Epithelial cell of proximal tubule (primary cell): ENCODE data around the gene MYO10. TPM values are rescaled to one million over a fixed set of nuclear protein-coding genes. Genes with fewer than 3 reads are reported as not detected.

Source experiments
- DNase-seq: peaks from one replicate; pipeline ENCODE4 v3.0.0-alpha.2; 2011; ENCODE audit warnings: low read depth
- H3K4me3 ChIP-seq: 2 replicates; pipeline ENCODE4 v1.5.1; 2011; ENCODE audit warnings: low read depth, mild to moderate bottlenecking, low read length
- total RNA-seq: library from RNA; depleted of rRNA; stranded (reverse); fragments of >200 nt; gene quantifications from 2 replicates; pipeline ENCODE4 v1.2.3, GENCODE V29; 2015
- TF ChIP-seq, protein P1 (sequence below): conservative IDR thresholded peaks from 2 replicates; pipeline ENCODE4 v1.5.1; 2012; ENCODE audit warnings: low read depth, mild to moderate bottlenecking, low read length

Gene MYO10
- total RNA-seq, 1 donor from 2014 or later = 31.5 TPM

DNA sequence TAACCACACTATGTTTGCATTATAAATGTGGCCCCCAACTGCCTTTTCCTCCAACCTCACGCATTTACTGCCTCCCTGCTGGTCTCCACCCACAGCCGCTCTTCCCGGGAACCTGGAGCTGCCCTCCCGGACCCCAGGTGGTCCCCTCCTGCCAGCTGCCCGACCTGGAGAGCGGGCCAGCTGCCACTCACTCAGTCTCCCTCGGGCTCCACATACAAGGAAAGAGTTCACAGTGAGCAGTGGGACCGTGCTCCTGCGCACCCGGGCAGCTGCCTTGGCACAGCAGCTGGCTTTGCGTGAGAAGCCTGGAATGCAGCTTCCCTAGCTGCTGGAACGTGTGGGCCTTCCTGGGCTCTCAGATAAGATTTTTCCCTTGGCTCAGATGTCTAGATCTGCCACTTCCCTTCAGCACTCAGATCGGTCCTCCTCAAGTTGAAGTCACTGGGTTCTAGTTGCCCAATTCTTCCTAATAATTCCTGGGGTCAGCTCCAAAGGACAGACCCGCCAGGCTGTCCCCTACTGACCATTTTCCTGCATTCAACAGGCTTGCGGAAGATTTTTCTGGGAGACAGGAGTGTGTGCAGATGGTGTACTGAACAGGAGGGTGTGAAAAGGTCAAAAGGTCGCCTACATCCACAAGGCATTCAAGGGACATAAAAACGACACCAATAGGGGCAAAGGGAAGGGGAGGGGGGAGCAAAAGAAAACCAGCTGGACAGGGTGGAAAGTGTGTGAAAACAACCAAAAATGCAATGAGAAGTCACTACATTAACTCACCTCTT, 69.1 kb downstream of the MYO10 start:
- DNase-seq = no peak

DNA sequence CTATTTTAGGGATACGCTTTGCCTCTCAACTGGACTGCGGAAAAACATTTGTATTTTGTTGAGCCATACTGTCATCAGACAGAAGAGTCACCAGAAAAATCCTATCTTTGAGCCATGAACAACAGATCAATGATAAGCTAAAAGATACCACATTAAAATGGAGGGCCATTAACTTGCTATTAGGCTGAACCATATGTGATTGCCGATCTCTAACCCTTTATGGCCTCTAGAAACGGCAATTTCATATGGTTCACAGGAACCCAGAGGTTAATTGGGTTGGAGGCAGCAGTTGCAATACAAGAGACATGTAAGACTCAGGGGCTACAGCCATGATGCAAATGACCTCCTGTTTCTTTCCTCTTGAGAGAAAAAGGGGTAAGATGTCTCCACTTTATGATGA, 69.8 kb downstream of the MYO10 start:
- TF ChIP-seq, protein P1, sequence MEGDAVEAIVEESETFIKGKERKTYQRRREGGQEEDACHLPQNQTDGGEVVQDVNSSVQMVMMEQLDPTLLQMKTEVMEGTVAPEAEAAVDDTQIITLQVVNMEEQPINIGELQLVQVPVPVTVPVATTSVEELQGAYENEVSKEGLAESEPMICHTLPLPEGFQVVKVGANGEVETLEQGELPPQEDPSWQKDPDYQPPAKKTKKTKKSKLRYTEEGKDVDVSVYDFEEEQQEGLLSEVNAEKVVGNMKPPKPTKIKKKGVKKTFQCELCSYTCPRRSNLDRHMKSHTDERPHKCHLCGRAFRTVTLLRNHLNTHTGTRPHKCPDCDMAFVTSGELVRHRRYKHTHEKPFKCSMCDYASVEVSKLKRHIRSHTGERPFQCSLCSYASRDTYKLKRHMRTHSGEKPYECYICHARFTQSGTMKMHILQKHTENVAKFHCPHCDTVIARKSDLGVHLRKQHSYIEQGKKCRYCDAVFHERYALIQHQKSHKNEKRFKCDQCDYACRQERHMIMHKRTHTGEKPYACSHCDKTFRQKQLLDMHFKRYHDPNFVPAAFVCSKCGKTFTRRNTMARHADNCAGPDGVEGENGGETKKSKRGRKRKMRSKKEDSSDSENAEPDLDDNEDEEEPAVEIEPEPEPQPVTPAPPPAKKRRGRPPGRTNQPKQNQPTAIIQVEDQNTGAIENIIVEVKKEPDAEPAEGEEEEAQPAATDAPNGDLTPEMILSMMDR = no peak
- DNase-seq = no peak
- H3K4me3 ChIP-seq = no peak overlapping the region

More for the DNA sequence above, 69.1 kb downstream of the MYO10 start:
- TF ChIP-seq, protein P1 = no peak
- no peak overlapping the region for H3K4me3 ChIP-seq

DNA sequence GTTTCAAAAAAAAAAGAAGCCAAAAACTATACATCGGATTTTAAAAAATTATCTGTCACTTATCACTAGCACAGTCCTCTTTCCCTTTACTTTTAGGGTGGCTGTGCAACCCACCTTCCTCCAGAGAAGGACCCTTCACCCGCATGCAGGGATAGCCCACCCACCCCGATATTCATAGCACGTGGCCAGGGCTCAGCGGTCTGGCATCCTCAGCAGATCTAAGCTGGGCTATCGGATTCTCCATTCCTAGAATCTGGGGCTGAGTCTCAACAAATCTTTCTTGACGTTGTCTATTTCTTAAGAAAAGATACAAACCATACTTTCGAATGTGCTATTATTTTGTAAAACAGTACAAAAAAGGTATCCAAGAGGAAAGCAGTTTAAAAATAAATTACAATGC, 70.9 kb downstream of the MYO10 start:
- DNase-seq = no peak
- no peak overlapping the region for H3K4me3 ChIP-seq
- TF ChIP-seq, protein P1 = no peak

DNA sequence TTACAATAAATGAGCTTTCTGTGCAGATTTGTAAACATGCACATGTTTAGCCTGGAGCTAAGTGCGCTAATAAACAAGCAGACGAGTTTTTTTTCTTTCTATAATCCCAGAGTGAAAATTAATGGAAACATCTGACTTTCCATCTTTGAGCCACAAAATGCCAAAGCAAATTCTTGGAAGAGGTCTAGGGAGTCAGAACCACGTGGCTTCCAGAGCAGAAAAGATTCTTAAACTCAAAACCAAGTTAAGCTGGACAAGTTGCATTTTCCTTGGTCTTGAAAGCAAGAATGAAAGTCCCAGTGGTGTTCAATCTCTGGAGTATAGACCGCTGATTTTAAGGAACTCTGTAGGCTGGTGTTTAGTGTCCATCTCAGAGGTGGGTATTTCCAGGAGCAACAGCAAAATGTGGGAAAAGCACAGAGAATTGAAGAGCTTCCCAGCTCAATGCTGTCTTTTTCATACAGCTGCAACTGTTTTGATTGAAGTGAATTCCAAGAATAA, 71.4 kb downstream of the MYO10 start:
- no peak for DNase-seq
- TF ChIP-seq, protein P1 = no peak
- no peak overlapping the region for H3K4me3 ChIP-seq

DNA sequence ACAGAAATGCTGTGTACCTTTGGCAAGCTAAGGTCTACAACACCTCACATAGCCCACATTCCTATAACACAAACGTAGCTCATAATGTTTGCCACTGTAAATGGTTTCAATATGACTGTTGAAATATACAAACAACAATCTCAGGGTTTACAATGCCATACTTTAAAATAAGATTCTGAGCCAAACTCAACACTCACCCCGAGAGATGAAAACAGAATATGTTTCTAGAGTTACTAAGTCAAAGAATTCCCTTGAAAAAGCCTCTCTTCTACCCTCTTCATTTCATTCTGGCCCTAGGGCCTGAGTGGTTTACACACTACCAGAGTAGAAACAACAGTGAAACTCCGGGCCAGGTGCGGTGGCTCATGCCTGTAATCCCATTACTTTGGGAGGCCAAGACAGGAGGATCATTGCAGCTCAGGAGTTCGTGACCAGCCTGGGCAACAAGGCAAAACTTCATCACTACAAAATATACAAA, 72.6 kb downstream of the MYO10 start:
- no peak for DNase-seq
- TF ChIP-seq, protein P1 = no peak
- no peak overlapping the region for H3K4me3 ChIP-seq

DNA sequence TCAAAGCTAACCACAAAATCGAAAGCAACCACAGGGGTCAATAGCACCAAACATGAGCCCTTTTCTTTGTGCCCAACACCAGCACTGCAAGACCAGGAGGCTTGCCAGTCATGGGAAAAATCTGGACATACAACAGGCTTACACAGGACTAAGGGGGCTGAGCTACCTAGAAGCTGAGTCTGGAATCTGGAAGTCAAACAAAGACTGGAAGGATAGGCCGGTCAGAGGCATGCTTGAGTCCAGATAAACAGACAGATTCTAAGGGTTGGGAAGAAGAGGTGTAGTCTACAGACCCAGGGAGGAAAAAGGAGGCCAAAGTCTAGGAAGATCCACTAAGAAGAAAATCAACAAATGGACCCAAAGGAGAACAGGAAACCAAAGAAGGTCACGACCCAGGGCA, 73.3 kb downstream of the MYO10 start:
- TF ChIP-seq, protein P1 = no peak

DNA sequence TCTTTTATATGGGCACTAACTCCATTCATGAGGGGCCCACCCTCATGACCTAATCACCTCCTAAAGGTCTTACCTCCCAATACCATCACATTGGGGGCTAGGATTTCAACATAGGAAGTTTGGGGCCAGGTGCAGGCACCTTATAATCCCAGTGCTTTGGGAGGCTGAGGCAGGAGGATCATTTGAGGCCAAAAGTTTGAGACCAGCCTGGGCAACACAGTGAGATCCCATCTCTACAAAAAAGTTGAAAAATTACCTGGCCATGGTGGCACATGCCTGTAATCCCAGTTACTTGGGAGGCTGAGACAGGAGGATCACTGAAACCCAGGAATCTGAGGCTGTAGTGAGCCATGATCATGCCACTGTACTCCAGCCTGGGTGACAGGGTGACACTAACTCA, 76.7 kb downstream of the MYO10 start:
- no peak for DNase-seq
- H3K4me3 ChIP-seq = no peak overlapping the region
- TF ChIP-seq, protein P1 = no peak

More for the DNA sequence above, 73.3 kb downstream of the MYO10 start:
- no peak overlapping the region for H3K4me3 ChIP-seq
- no peak for DNase-seq
